CD4-positive, alpha-beta T cell (primary cell): ENCODE measurements around the gene HOXB8. TPM values are rescaled to one million over a fixed set of nuclear protein-coding genes. Genes with fewer than 3 reads are reported as not detected.

ENCODE experiments used
- ATAC-seq: fragments of 200-7000 bp; cut with Tn5 transposase; one replicate; pipeline ENCODE4 v1.10.0; 2022; ENCODE audit warnings: mild to moderate bottlenecking; ENCODE audit not compliant: poor library complexity
- CTCF ChIA-PET: fragments of 350-600 bp; sonication (Branson Sonifier 250); formaldehyde crosslinking; loops from one replicate; lab custom pipeline; 2021; ENCODE audit warnings: antibody characterized with exemption, inconsistent platforms; lab: Charles Lee
- POLR2A ChIA-PET: fragments of 350-600 bp; sonication (Branson Sonifier 250); formaldehyde crosslinking; loops from one replicate; lab custom pipeline; 2021; ENCODE audit warnings: antibody characterized with exemption, inconsistent platforms; lab: Charles Lee
- DNase-seq, 14 experiments: peaks; one replicate each; pipeline ENCODE4 v3.0.0-alpha.2; 2013 to 2020; ENCODE audit warnings: mixed read lengths in 2 of 14
- H3K27ac ChIP-seq, 2 donors: one replicate each; pipeline versions ENCODE4 v1.5.1 to v1.7.0; 2013; ENCODE audit warnings: low read length in 2 of 2, low read depth in 1 of 2, mild to moderate bottlenecking in 1 of 2
- H3K27me3 ChIP-seq, 2 experiments: 1 replicate in 1 of 2; 2 replicates in 1 of 2; pipeline versions ENCODE4 v1.6.1 to v1.7.0; 2013; ENCODE audit warnings: low read length in 2 of 2, control low read depth in 1 of 2, mild to moderate bottlenecking in 1 of 2, moderate library complexity in 1 of 2; ENCODE audit not compliant: insufficient read depth in 2 of 2, control insufficient read depth in 1 of 2
- H3K36me3 ChIP-seq: one replicate; pipeline ENCODE4 v1.6.1; 2013; ENCODE audit warnings: low read length, control low read depth; ENCODE audit not compliant: insufficient read depth
- H3K4me1 ChIP-seq: one replicate; pipeline ENCODE4 v1.6.1; 2013; ENCODE audit warnings: low read length, control low read depth; ENCODE audit not compliant: insufficient read depth
- H3K4me3 ChIP-seq: one replicate; pipeline ENCODE4 v1.5.1; 2013; ENCODE audit warnings: mild to moderate bottlenecking, low read length, moderate library complexity
- H3K9me3 ChIP-seq, 2 experiments: 1 replicate in 1 of 2; 2 replicates in 1 of 2; pipeline versions ENCODE4 v1.6.1 to v1.7.0; 2013; ENCODE audit warnings: low read length in 2 of 2, mild to moderate bottlenecking in 2 of 2, control low read depth in 1 of 2, moderate library complexity in 1 of 2; ENCODE audit not compliant: control insufficient read depth in 1 of 2, insufficient read depth in 1 of 2
- H3K27ac Mint-ChIP-seq: one replicate; pipeline ENCODE4 v1.8.0; 2020; ENCODE audit warnings: mixed read lengths
- H3K27me3 Mint-ChIP-seq: one replicate; pipeline ENCODE4 v1.8.0; 2021; ENCODE audit warnings: mixed read lengths
- H3K36me3 Mint-ChIP-seq: one replicate; pipeline ENCODE4 v1.8.0; 2021; ENCODE audit warnings: low read depth, mixed read lengths
- H3K4me1 Mint-ChIP-seq: one replicate; pipeline ENCODE4 v1.8.0; 2021; ENCODE audit warnings: low read depth, mixed read lengths
- H3K4me3 Mint-ChIP-seq: one replicate; pipeline ENCODE4 v1.8.0; 2020; ENCODE audit warnings: mild to moderate bottlenecking, mixed read lengths
- H3K9me3 Mint-ChIP-seq: one replicate; pipeline ENCODE4 v1.8.0; 2020; ENCODE audit warnings: mixed read lengths
- CTCF ChIP-seq: fragments of 200-600 bp; IDR thresholded peaks from one replicate; pipeline ENCODE4 v1.8.0; 2022; ENCODE audit warnings: antibody characterized with exemption, mild to moderate bottlenecking
- intact Hi-C, 2 experiments: fragments of 100-400 bp; cut with DNase I in 1 of 2; cut with micrococcal nuclease in 1 of 2; formaldehyde crosslinking; loops; one replicate each; pipeline versions ENCODE4 v1.15.1 to v1.9.0; 2023 to 2025; cut with DNase I, micrococcal nuclease
- total RNA-seq, 174 experiments: library from RNA in 2 of 174; stranded (reverse) in 2 of 174; gene quantifications; one replicate each; pipeline ENCODE4 v1.2.3 and lab custom pipeline; 2021 to 2026

HOXB8 gene
- total RNA-seq, 2 experiments from 2014 or later, result not detected

GRCh38 chr17:48569674-48570324 is 45.3 kb downstream of the HOXB8 start:
- H3K9me3 ChIP-seq, result no peaks in the 10 kb centered on the region
- peaks cover 3 to 9% of the 10 kb centered on the region in 2 experiments for H3K27me3 ChIP-seq
- H3K36me3 ChIP-seq, result no peaks in the 10 kb centered on the region
- H3K4me3 ChIP-seq, result no peak overlapping the region
- peaks cover 26% of the 10 kb centered on the region for H3K27me3 Mint-ChIP-seq
- H3K4me1 ChIP-seq, result no peaks in the 10 kb centered on the region
- DNase-seq, result no peak
- POLR2A ChIA-PET, result interaction anchor here (0.7 kb wide), 1 partner anchor 13 kb away, joined by 3 read pairs; no protein-coding TSS in a partner anchor
- peaks cover 5% of the 10 kb centered on the region for H3K4me1 Mint-ChIP-seq
- CTCF ChIA-PET, result no interaction called here
- no peak overlapping the region for H3K27ac ChIP-seq
- no peak for ATAC-seq
- H3K36me3 Mint-ChIP-seq, result no peaks in the 10 kb centered on the region
- TF ChIP-seq CTCF, result no peak
- intact Hi-C loops, result no loop called here
- no peaks in the 10 kb centered on the region for H3K9me3 Mint-ChIP-seq
- H3K4me3 Mint-ChIP-seq, result no peak overlapping the region
- H3K27ac Mint-ChIP-seq, result no peak overlapping the region

GRCh38 chr17:48569240-48569582 is 45.9 kb downstream of the HOXB8 start:
- no peak overlapping the region for H3K4me3 ChIP-seq
- ChIA-PET POLR2A (interaction anchor here (0.7 kb wide), 1 partner anchor 13 kb away, joined by 3 read pairs; no protein-coding TSS in a partner anchor), CTCF (no interaction called here)
- no peaks in the 10 kb centered on the region for H3K36me3 Mint-ChIP-seq
- peaks cover 5% of the 10 kb centered on the region for H3K4me1 Mint-ChIP-seq
- no peaks in the 10 kb centered on the region for H3K9me3 Mint-ChIP-seq
- H3K4me1 ChIP-seq, result no peaks in the 10 kb centered on the region
- no peak overlapping the region for H3K27ac ChIP-seq
- no peak overlapping the region for H3K27ac Mint-ChIP-seq
- no peaks in the 10 kb centered on the region for H3K9me3 ChIP-seq
- H3K27me3 ChIP-seq, result peaks cover 3 to 9% of the 10 kb centered on the region in 2 experiments
- intact Hi-C loops, result no loop called here
- no peak for ATAC-seq
- TF ChIP-seq CTCF, result no peak
- no peaks in the 10 kb centered on the region for H3K36me3 ChIP-seq
- no peak for DNase-seq
- H3K27me3 Mint-ChIP-seq, result peaks cover 20% of the 10 kb centered on the region
- no peak overlapping the region for H3K4me3 Mint-ChIP-seq

DNA sequence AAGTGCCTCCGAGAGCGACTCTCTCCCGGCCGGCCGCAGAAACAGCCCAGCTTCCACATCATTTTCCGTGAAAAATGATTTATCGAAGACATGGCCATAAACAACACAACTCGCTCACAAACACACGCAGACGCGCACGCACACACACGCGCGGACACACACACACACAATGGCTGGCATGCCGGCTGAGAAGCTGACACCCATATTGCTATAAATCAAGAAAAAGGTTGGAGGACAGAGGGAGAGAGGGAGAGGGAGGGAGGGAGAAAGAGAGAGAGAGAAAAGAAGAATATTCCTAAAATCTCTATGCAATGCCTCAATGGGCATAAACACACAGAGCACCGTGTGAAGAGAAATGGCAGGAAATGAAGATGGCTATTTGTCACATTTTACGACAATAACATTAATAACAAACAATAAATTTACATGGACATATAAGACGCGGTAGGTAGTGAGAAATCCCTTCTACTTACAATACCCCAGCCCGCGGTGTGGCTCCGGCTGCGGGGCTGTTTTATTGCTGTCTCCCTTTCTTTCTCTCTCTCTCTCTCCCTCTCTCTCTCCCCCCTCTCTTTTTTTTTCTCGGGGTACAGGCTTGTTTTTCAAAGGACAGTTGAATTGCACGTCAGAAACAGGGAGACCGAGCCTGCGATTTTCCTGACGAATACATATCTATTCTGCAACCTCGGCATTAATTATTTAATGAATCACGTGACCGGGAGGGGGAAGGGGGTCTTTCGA is 46.4 kb downstream of the HOXB8 start:
- Histone ChIP-seq H3K4me3 (no peak overlapping the region), H3K36me3 (no peaks in the 10 kb centered on the region), H3K4me1 (no peaks in the 10 kb centered on the region), H3K9me3 (no peaks in the 10 kb centered on the region), H3K27me3 (peaks cover 3 to 9% of the 10 kb centered on the region in 2 experiments), H3K27ac (no peak overlapping the region)
- Mint-ChIP-seq H3K4me1 (peaks cover 5% of the 10 kb centered on the region), H3K36me3 (no peaks in the 10 kb centered on the region), H3K9me3 (no peaks in the 10 kb centered on the region), H3K27me3 (peaks cover 18% of the 10 kb centered on the region), H3K27ac (no peak overlapping the region), H3K4me3 (no peak overlapping the region)
- intact Hi-C loops, result no loop called here
- ATAC-seq, result no peak
- no peak for DNase-seq
- POLR2A ChIA-PET, result no interaction called here
- CTCF ChIA-PET, result no interaction called here
- TF ChIP-seq CTCF, result no peak
